NB4 (cell line): ENCODE results near the gene ADPRS.

Experiments used
- CTCF ChIP-seq: IDR thresholded peaks from one replicate; pipeline ENCODE4 v1.5.1; 2012; ENCODE audit warnings: low read depth, low read length
- MAX ChIP-seq: IDR thresholded peaks from 2 replicates; pipeline ENCODE4 v1.6.1; 2011; ENCODE audit warnings: low read depth, low read length
- MYC ChIP-seq: IDR thresholded peaks from 2 replicates; pipeline ENCODE4 v1.6.1; 2011; ENCODE audit warnings: low read depth, low read length
- POLR2A ChIP-seq: IDR thresholded peaks from 2 replicates; pipeline ENCODE4 v1.6.1; 2011; ENCODE audit warnings: mild to moderate bottlenecking; ENCODE audit not compliant: insufficient read length; ENCODE audit errors: extremely low read depth

- no peak for TF ChIP-seq CTCF
- no peak for TF ChIP-seq POLR2A
- no peak for TF ChIP-seq MYC
- TF ChIP-seq MAX = no peak
These were observed 19.8 kb upstream of the ADPRS start for GRCh38 chr1:36068866-36069265.
